Measurements from ENCODE around the gene EFCAB12.
"Not testable (repeated sequence)": the region's sequence is repeated elsewhere in the genome, so short reads cannot be mapped to it uniquely, and the experiment has no call there.

Gene EFCAB12

DNA sequence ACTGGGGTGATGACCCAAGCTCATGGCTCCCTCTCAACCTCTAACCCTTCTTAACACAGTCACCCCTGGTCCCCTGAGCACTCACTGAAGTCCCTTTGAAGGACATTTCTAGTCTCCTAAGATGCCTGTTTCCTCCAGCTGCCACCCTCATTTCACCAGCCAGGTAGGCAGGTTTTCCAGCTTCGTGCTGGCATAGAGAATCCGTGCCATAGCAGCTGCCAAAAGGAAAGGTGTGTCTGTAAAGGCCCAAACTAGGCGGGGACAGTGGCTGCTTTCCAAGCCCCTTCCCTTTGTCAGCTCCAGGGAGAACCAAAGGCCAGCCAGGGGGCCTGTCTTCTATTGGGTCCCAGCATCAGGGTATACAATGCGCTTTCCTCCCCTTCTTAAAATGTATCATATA is 36.9 kb downstream of the EFCAB12 start:
- not testable (repeated sequence) for DNase-seq

DNA sequence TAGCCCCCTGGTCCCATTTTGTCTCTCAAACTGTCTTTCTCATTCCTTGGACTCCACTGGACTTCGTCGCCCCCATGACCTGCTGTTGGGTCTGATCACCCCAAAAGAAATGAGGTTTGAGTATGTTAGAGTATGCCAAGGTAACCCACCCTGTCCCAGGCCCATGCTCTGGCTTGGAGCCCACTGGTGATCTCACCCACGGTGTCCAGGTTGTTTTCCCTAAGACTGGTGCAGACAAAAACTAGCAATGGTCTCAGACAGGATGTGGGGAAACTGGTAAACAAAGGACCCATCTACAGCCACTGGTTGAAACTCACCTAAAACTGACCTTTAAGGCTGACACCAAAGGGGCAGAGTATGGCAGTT is 38.9 kb downstream of the EFCAB12 start:
- DNase-seq = no peak

DNA sequence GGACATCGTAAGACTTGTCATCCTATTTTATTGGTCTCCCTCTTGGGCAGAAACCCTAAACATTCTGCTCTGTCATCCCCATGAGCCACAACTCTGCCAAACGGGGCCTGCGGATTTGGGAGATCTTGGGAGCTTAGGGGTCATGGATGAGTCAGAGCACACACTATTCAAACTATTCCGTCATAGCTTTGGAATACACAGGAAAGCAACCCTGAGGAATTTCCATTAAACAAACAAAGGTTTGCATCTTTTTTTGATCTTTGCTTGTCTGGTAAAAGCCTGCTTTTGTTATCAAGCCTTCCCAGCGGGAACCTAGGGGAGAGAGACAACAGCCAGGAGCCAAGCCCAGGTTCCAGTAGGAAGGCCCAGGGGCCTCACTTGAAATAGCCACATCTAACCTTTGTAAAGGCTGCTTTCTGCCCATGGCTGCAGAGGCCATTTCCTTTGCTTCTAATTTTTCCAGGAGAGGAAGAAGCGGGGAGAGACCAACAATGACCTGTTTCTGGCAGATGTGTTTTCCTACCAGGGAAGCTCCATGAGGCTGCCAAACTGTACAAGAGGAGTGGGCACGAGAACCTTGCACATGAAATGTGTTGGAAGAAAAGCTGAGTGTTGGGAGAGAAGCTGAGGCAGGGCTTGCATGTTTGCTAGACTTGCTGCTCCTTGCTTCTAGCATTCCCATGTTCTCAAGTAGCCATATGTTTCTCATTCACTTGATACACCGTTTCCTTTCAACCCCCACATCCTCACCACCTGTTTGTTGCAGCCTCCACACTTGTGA is 39.5 kb downstream of the EFCAB12 start:
- DNase-seq = not testable (repeated sequence)

DNA sequence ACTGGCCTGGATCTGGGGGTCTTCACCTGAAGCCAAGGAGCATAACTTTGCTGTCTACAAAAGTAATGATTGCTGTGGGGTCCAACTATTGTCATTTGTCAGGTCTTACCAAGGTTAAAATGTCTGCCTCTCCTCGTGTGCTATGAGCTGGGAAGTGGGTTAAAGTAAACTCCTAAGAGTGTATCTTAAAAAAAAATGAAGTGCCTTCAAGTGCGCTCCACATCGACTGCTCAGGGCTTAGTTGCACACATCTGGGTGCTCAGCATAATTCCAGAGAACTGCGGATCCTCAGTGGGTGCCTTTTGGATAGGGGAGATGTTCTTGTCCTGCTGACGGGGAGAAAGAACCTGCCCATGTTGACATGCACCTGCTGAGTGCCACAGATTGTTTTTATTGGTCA is 40.9 kb downstream of the EFCAB12 start:
- no peak for DNase-seq

DNA sequence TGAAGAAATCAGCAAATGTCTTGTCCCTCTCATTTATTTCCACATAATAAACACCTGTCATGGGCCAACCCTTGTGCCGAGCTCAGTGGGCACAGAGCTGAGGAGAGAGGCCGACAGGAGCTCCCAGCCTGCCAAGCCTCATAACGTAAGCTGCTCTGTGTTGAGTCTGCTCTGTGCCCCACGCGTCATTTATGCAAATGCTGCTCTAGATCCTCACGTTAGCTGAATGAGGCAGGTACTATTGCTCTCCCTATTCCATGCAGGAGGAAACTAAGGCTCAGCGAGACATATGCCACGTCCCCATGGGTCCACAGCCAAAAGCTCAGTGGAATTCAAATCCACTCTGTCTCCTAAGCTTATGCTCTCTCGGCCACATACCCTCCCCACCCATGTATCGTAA is 41.5 kb downstream of the EFCAB12 start:
- DNase-seq = no peak

DNA sequence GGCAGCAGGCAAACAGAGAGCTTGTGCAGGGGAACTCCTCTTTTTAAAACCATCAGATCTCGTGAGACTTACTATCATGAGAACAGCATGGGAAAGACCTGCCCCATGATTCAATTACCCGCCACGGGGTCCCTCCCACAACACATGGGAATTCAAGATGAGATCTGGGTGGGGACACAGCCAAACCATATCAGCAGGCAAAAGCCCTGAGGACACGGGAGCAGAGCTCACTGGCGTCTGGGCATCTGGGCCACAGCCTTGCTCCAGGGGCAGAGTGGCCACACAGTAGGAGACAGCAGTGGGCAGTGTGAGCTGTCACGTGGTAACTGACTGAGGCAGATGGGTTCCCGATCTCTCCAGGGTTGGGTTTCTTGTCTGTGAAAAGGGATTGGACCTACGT is 42.9 kb downstream of the EFCAB12 start:
- DNase-seq = not testable (repeated sequence)

DNA sequence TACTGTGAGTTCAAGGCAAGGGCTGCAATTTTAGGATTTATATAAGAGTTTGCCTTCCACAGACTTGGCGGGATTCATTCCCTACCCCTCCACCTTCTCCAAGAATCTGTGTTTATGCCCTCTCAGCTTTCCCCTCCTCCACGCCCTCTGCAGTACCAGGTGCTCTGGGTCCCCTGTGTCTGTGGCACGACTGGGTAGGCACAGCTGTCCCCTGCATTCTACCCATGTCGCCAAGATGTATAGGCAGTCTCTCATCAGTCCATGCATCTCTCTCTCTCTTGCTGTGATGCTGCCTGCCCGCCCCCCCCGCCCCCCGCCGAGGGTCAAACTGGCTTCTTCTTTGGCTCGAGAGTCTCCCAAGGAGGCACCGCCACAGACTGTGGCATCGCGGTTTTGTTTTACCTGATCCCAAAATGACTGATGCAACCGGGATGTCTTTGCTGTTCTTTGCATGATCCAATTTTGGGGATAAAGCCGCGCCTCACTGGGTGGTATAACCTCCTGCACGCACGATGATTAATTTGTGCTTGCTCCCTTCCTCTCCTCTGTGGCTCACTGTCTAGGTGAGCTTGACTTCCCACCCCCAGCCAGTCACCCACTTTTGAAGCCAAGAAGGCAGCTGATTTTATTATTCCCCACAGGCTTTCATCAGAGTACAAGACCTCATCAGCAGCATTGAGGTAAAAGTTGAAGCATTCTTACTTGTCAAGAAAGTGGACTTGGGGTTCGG is 43.7 kb downstream of the EFCAB12 start:
- DNase-seq = no peak

DNA sequence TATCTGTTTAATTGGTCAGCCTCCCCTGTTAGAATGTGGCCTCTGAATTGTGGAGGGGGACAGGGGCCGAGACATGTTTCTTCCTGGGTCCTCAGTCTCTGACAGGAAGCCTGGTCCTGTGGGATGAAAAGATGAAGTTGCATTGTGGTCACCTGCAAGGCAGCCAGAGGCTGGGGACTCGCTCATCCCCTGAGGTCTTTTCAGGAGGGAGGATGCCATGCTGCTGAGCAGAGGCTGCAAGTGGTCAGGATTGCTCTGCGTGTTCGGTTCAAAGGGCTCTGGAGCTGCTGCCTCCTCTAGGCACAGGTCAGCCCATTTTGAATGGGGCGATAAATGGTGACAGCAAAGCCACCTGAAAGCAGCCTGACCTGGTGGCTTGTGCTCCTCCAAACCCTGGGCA is 44.3 kb downstream of the EFCAB12 start:
- not testable (repeated sequence) for DNase-seq

DNA sequence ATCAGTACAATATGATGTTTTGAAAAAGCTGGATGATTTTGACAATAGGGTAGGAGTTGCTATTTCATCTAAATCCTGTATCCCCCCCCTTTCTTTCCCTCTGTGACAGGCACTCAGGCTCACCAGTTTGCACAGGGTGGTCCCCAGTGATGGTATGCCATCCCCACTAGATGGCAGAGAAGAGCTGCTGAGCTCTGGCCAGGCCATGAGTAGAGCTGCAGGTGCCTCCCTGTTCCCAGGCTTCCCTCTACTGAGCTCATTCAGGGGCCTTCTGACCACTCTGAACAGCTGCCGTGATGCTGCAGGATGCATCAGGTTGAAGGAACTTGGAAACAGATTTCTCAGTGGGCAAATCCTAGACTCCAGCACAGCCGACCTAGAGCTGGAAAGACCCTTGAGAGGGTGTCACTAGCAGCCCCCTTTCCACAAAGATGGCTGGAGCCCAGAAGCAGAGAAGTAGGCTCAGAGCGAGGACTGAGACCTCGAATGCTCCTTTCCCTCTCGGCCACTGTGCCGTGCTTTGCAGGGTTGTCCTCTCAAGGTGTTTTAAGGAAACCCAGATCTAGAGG is 45.1 kb downstream of the EFCAB12 start:
- DNase-seq = peak; percentile 69

DNA sequence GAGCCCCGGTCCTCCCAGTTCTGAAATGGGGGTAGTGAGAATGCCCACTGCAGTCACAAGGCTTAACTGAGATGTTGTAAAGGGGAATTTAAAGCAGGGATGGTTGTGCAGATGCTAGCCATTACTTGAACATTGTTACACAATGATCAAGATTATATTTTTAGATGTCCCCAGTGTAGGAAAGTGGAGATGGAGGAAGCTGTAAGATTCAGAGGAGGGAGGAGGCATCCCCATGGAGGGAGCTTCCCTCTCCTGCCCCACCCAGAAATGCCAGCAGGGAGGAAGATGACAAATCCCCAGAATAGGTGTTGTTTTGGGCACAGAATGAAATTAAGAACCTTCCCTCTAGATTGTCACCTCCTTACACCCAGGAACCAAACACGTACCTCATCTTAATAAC is 46.1 kb downstream of the EFCAB12 start:
- DNase-seq = no peak

DNA sequence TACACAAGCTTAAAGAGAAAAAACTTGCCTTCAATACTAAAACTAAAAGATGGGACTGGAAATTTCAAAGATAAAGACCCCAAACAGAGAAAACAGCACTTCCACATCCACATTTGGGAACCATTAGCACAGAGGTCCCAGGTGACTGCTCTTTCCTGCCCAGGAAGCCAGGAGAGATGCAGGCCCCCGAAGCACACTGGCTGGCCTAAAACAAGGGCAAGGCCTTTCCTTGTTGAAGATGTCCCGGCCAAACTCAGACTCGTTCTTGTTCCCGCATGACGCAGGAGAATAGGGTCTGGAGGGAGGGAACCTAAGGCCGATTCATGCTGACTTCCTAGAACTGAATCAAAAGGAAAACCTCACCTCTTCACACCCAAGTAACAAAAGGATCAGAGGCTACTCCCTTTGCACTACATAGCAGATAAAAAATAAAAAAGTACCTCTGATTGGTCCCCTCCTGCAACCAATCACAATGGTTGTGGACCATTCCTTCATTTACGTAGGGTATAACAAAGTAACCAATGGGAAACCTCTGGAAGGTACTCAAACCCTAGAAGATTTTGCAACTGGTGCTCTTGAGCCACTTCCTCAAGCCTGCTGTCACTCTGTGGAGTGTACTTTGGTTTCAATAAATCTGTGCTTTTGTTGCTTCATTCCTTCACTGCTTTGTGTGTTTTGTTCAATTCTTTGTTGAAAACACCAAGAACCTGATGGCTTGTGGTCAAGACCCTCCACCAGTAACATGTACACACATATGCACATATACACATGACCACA is 48.7 kb downstream of the EFCAB12 start:
- DNase-seq = no peak

DNA sequence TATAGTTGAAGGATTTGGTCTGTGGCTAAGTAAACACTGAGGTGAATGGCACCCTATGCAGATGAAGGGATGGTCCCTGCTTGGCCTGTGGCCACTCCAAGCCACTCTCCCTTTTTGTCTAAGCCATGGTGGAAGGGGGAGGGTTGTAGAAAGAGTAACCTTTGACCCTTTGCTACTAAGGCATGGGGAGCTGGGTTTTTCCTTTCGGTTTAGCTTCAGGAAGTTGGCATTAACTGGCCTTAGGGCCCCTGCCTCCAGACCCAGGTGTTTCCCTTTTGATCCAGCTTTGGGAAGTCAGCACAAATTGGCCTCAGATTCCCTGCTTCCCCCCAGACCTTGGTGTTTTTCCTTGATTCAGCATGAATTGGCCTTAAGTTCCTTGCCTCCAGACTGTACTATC is 49.5 kb downstream of the EFCAB12 start:
- DNase-seq = no peak

DNA sequence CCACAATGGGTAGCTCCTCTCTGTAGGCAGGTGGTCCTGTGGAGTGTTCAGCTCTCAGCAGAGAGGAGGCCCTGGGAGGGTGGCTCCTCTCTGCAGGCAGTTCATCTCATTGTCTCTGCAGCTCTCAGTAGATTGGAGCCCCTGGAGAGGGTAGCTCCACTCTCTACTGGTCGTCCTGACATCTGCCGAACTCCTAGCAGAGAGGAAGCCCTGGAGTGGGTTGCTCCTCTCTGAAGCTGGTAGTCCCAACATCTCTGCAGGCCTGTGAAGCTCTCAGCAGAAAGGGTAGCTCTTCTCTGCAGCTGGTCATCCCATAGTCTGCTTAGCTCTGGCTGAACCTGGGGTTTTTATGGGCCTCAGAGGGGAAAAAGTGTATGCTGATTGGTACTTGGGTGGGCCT is 50.8 kb downstream of the EFCAB12 start:
- DNase-seq = no peak

DNA sequence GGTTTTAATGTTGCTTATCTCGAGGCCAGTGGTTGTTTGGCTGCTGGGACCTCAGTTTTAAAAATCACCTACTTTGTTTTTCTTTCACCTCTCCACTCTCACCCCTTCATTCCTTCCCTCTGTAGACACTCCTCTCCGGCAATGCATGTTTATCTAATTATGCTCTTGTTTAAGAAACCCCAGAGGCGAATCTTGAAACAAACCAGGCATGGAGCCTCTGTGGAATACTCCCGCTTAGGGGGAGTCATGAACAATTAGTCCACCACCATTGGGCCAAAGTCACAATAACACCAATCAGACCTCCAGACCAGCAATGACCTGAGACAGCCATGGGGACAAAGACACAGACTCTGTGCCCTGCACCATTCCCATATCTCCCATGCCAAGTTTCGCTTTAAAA is 53.3 kb downstream of the EFCAB12 start:
- no peak for DNase-seq

DNA sequence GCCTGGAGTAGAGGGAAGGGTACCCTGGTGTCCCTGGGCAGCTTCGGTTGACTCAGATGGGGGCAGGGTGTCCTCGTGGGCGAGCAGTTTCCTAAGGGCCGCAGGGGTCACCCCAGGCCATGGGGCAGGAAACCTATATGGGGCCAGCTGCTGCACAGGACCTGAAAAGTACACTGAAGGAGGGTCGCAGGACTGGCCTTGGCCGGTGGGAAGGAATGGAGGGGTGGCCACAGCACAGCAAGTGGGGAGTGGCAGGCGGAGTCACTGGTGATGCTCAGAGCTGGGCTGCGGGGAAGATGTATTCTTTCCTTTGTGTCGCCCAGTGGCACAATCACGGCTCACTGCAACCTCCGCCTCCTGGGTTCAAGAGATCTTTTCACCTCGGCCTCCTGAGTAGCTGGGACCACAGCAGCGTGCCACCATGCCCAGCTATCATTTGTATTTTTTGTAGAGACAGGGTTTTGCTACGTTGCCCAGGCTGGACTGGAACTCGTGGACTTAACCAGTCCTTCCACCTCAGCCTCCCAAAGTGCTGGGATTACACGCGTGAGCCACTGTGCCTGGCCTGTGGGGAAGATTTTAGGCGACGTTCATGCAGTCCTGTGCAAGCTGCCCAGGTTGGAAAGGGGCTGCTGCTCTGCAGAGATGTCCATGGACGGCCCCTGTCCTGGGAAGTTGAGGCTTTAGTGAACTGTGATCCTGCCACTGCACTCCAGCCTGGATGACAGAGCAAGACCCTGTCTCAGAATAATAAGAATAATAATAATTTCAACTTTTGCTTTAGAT is 57.2 kb downstream of the EFCAB12 start:
- DNase-seq = no peak

DNA sequence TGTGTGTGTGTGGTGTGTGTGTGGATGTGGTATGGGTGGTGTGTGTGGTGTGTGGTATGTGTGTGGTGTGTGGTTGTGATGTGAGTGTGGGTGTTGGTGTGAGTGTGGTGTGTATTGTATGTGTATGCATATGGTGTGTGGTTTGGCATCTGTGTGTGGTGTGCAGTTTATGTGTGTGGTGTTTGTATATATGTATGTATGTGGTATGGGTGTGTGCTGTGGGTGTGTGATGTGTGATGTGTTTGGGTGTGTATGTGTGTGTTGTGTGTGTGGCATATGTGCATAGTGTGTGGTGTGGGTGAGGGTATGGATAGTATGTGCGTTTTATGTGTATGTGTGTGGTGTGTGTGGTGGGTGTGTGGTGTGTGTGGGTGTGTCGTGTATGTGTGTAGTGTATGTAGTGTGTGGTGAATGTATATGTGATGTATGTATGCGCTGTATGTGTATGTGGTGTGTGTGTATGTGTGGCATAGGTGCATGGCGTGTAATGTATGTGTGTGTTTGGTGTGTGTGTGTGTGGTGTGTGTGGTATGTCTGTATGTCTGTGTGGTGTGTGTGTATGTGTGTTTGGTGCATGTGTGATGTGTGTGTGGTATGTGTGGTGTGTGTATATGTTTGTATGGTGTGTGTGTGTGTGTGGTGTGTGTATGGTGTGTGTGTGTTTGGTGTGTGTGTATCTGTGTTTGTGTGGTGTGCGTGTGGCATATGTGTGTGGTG is 58.0 kb downstream of the EFCAB12 start:
- no peak for DNase-seq

DNA sequence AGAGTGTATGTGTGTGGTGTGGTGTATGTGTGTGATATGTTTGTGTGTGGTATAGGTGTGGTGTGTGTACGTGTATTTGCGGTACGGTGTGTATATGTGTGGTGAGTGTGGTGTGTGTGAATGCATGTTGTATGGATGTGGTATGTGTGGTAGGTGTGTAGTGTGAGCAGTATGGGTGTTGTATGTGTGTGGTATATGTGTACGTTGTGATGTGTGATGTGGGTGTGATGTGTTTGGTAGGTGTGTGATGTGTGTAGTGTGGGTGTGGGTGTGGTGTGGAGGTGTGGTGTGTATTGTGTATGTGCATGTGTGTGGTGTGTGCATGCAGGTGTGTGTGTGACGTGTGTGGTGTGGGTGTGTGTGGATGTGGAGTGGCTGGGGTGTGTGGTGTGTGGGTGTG is 58.7 kb downstream of the EFCAB12 start:
- no peak for DNase-seq

DNA sequence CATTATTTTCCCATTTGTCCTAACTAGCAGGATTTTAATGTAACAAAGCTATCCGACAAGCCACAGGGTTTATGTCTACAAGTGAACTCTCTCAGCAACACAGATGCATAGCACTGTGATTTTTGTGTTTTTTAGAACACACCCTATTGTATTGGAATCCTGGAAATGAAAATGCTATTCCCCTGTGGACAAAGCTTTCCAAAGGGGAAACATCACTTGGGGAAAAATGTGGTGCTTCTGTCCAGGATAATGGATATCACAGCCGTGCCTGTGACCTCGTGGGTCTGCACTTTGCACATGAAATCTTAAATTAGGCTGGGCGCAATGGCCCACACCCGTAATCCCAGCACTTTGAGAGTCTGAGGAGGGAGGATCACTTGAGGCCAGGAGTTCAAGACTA is 60.6 kb downstream of the EFCAB12 start:
- DNase-seq = no peak

DNA sequence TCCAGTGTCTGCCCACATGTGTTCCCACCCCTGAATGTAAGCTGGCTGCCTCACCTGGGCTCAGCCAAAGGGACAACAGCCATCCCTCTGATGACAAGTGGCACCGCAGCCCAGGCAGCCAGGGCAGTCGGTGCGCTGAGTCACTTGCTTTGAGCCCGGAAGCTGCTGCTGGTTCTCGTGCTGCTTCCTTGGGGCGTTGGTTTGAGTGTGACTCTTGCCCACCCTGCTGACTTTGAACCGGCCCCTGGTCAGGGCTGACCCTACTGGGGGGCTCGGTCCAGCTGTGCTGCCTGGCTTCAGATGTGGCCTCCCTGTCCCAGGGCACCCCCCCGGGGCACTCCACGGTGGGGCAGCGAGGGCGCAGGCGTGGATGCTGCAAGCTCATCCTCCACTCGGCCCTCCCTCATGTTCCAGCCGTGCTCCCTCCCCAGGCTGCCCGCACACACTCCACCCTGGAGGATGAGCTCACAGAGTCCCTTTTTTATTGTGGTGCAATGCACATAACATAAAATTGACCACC is 62.1 kb downstream of the EFCAB12 start:
- DNase-seq = no peak

DNA sequence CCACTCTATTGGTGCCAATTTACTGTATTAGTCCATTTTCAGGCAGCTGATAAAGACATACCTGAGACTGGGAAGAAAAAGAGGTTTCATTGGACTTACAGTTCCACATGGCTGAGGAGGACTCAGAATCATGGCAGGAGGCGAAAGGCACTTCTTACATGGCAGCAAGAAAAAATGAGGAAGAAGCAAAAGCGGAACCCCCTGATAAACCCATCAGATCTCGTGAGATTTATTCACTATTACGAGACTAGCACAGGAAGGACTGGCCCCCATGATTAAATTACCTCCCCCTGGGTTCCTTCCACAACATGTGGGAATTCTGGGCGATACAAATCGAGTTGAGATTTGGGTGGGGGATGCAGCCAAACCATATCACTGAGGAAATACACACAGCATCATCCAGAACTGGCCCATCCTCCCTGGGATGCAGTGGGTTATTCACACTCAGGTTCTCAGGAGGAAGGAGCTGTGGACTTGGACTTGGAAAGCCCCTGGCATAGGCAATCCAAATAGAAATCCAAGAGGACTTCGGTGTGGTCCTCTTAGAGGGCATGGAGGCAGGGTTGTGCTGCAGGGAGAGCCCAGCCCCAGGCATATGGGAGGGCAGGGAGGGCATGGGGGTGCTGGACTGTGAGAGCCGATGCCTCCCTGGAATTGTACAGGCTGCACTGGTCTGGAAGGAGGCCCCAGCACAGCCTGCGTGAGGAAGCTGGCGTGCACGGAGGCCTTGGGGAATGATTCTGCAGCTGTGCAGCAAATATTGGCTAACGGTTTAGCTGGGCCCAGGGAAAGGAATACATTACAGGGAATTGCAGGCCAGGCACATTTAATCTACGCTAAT is 62.9 kb downstream of the EFCAB12 start:
- DNase-seq = no peak

DNA sequence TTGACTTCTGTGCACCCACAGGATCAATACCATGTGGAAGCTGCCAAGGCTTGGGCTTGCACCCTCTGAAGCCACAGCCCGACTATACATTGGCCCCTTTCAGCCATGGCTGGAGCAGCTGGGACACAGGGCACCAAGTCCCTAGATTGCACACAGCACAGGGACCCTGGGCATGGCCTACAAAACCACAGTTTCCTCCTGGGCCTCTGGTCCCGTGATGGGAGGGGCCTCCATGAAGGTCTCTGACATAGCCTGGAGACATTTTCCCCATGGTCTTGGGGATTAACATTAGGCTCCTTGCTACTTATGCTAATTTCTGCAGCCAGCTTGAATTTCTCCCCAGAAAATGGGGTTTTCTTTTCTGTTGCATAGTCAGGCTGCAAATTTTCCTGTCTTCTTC is 63.6 kb downstream of the EFCAB12 start:
- DNase-seq = not testable (repeated sequence)

Data from NCI-H1092 treated with DMSO at 0.1 percent for 48 hours (cell line).